Astrocyte (in vitro differentiated cells and primary cell): ENCODE data around the gene RAB3B. TPM values are rescaled to one million over a fixed set of nuclear protein-coding genes. Genes with fewer than 3 reads are reported as not detected.
A peak's percentile ranks its signal among the peaks of the same experiment; 100 is the strongest.

ENCODE experiments used
- DNase-seq: peaks from one replicate; pipeline ENCODE4 v3.0.0-alpha.2; 2010; ENCODE audit warnings: low read depth
- FAIRE-seq: peaks from 2 replicates; lab custom pipeline; 2011; peaks lifted over from hg19 to GRCh38; lab: Jason Lieb, UNC
- H2AFZ ChIP-seq: 2 replicates; pipeline ENCODE4 v1.6.0; 2012; ENCODE audit warnings: low read depth, low read length, inconsistent platforms
- H3K27ac ChIP-seq: 2 replicates; pipeline ENCODE4 v1.5.1; 2011; ENCODE audit warnings: low read depth, low read length, inconsistent platforms
- H3K27me3 ChIP-seq: 2 replicates; pipeline ENCODE4 v1.6.0; 2011; ENCODE audit warnings: low read length, inconsistent platforms; ENCODE audit not compliant: insufficient read depth
- H3K36me3 ChIP-seq: 2 replicates; pipeline ENCODE4 v1.5.1; 2011; ENCODE audit warnings: low read length, inconsistent platforms; ENCODE audit not compliant: insufficient read depth
- H3K4me1 ChIP-seq: 2 replicates; pipeline ENCODE4 v1.5.1; 2011; ENCODE audit warnings: low read length, inconsistent platforms; ENCODE audit not compliant: insufficient read depth
- H3K4me2 ChIP-seq: 2 replicates; pipeline ENCODE4 v1.6.0; 2012; ENCODE audit warnings: low read length, inconsistent platforms
- H3K4me3 ChIP-seq: 2 replicates; pipeline ENCODE4 v1.5.1; 2011; ENCODE audit warnings: low read depth, mild to moderate bottlenecking, low read length, inconsistent platforms; ENCODE audit not compliant: insufficient read depth
- H3K79me2 ChIP-seq: 2 replicates; pipeline ENCODE4 v1.6.0; 2012; ENCODE audit warnings: mild to moderate bottlenecking, low read length, inconsistent platforms; ENCODE audit not compliant: insufficient read depth
- H3K9ac ChIP-seq: 2 replicates; pipeline ENCODE4 v1.6.0; 2012; ENCODE audit warnings: mild to moderate bottlenecking, low read length, inconsistent platforms
- H3K9me3 ChIP-seq: 2 replicates; pipeline ENCODE4 v1.5.1; 2012; ENCODE audit warnings: low read depth, mild to moderate bottlenecking, low read length, inconsistent platforms; ENCODE audit not compliant: insufficient read depth
- H4K20me1 ChIP-seq: 2 replicates; pipeline ENCODE4 v1.6.0; 2012; ENCODE audit warnings: low read length, inconsistent platforms; ENCODE audit not compliant: insufficient read depth
- H3K27ac Mint-ChIP-seq: one replicate; pipeline ENCODE4 v1.8.0; 2021; ENCODE audit warnings: mild to moderate bottlenecking, mixed read lengths; ENCODE audit not compliant: unreplicated experiment
- H3K27me3 Mint-ChIP-seq: one replicate; pipeline ENCODE4 v1.8.0; 2021; ENCODE audit warnings: low read depth, mixed read lengths; ENCODE audit not compliant: unreplicated experiment
- H3K36me3 Mint-ChIP-seq: one replicate; pipeline ENCODE4 v1.8.0; 2021; ENCODE audit warnings: low read depth, mixed read lengths; ENCODE audit not compliant: unreplicated experiment
- H3K4me1 Mint-ChIP-seq: one replicate; pipeline ENCODE4 v1.8.0; 2021; ENCODE audit warnings: low read depth, mixed read lengths; ENCODE audit not compliant: unreplicated experiment
- H3K4me3 Mint-ChIP-seq: one replicate; pipeline ENCODE4 v1.8.0; 2021; ENCODE audit warnings: mild to moderate bottlenecking, moderate library complexity, mixed read lengths; ENCODE audit not compliant: unreplicated experiment
- H3K9me3 Mint-ChIP-seq: one replicate; pipeline ENCODE4 v1.8.0; 2021; ENCODE audit warnings: mild to moderate bottlenecking, mixed read lengths; ENCODE audit not compliant: unreplicated experiment
- CTCF ChIP-seq: IDR thresholded peaks from 2 replicates; pipeline ENCODE4 v1.5.1; 2011; ENCODE audit warnings: low read depth, mild to moderate bottlenecking, inconsistent platforms, low read length, moderate library complexity; ENCODE audit not compliant: insufficient read depth
- EZH2 ChIP-seq: IDR thresholded peaks from 2 replicates; pipeline ENCODE4 v1.6.1; 2012; ENCODE audit warnings: mild to moderate bottlenecking, low read length, inconsistent platforms; ENCODE audit not compliant: insufficient read depth
- total RNA-seq: library from RNA; stranded (reverse); gene quantifications from 2 replicates; pipeline ENCODE4 v1.2.1, GENCODE V29; 2021

RAB3B gene
- total RNA-seq, 1 donor from 2014 or later: 49.2 TPM

- Histone ChIP-seq H3K9ac (no peak overlapping the region), H3K4me2 (peak overlapping the region; percentile 15), H3K79me2 (no peaks in the 10 kb centered on the region), H4K20me1 (no peaks in the 10 kb centered on the region), H3K9me3 (no peaks in the 10 kb centered on the region), H2AFZ (no peak overlapping the region), H3K27me3 (no peaks in the 10 kb centered on the region), H3K4me1 (peaks cover 22% of the 10 kb centered on the region), H3K36me3 (no peaks in the 10 kb centered on the region), H3K4me3 (no peak overlapping the region), H3K27ac (no peak overlapping the region)
- Mint-ChIP-seq H3K4me1 (peaks cover 13% of the 10 kb centered on the region), H3K27ac (peak overlapping the region; percentile 23), H3K36me3 (peaks cover 12% of the 10 kb centered on the region), H3K9me3 (no peaks in the 10 kb centered on the region), H3K4me3 (no peak overlapping the region), H3K27me3 (no peaks in the 10 kb centered on the region)
- TF ChIP-seq CTCF: no peak
- TF ChIP-seq EZH2: no peak
- DNase-seq (peak; percentile 20), FAIRE-seq (no peak)
These were observed 63.5 kb downstream of the RAB3B start for GRCh38 chr1:51927029-51927428.

- Histone ChIP-seq H4K20me1 (no peaks in the 10 kb centered on the region), H3K27me3 (no peaks in the 10 kb centered on the region), H3K4me2 (no peak overlapping the region), H3K27ac (no peak overlapping the region), H3K9ac (no peak overlapping the region), H3K36me3 (no peaks in the 10 kb centered on the region), H2AFZ (no peak overlapping the region), H3K4me3 (no peak overlapping the region), H3K79me2 (no peaks in the 10 kb centered on the region), H3K4me1 (peaks cover 22% of the 10 kb centered on the region), H3K9me3 (no peaks in the 10 kb centered on the region)
- Mint-ChIP-seq H3K4me1 (peaks cover 15% of the 10 kb centered on the region), H3K36me3 (peaks cover 7% of the 10 kb centered on the region), H3K27me3 (no peaks in the 10 kb centered on the region), H3K9me3 (no peaks in the 10 kb centered on the region), H3K4me3 (no peak overlapping the region), H3K27ac (no peak overlapping the region)
- TF ChIP-seq CTCF (peak; percentile 45), EZH2 (no peak)
- FAIRE-seq (peak; percentile 92), DNase-seq (peak; percentile 41)
These were observed 64.2 kb downstream of the RAB3B start for GRCh38 chr1:51926171-51926812.

- H3K27me3 Mint-ChIP-seq: no peaks in the 10 kb centered on the region
These were observed 66.0 kb downstream of the RAB3B start for GRCh38 chr1:51924455-51924854.

More at GRCh38 chr1:51924455-51924854, 66.0 kb downstream of the RAB3B start:
- no peak overlapping the region for H3K9ac ChIP-seq
- Mint-ChIP-seq H3K27ac (no peak overlapping the region), H3K36me3 (peaks cover 11% of the 10 kb centered on the region), H3K4me3 (no peak overlapping the region), H3K4me1 (peaks cover 25% of the 10 kb centered on the region), H3K9me3 (no peaks in the 10 kb centered on the region)
- H3K27ac ChIP-seq: peak overlapping the region; percentile 55
- no peaks in the 10 kb centered on the region for H3K79me2 ChIP-seq
- H2AFZ ChIP-seq: no peak overlapping the region
- DNase-seq (peak; percentile 48), FAIRE-seq (peak; percentile 72)
- TF ChIP-seq CTCF (no peak), EZH2 (no peak)
- peak overlapping the region; percentile 32 for H3K4me2 ChIP-seq
- no peaks in the 10 kb centered on the region for H4K20me1 ChIP-seq
- H3K4me3 ChIP-seq: no peak overlapping the region
- H3K27me3 ChIP-seq: no peaks in the 10 kb centered on the region
- H3K4me1 ChIP-seq: peaks cover 29% of the 10 kb centered on the region
- no peaks in the 10 kb centered on the region for H3K9me3 ChIP-seq
- H3K36me3 ChIP-seq: no peaks in the 10 kb centered on the region
